GM18519 (cell line): ENCODE results near the gene RIN3.

Source experiments
- ATAC-seq: cut with Tn5 transposase; IDR thresholded peaks from one replicate; pipeline ENCODE4 v1.9.1; 2021; ENCODE audit warnings: mild to moderate bottlenecking, moderate library complexity; ENCODE audit not compliant: unreplicated experiment, low FRiP score

RIN3 gene

GRCh38 chr14:92552066-92552465 is 38.5 kb downstream of the RIN3 start:
- no peak for ATAC-seq

- no peak for ATAC-seq
Measured at GRCh38 chr14:92553438-92553837, 39.9 kb downstream of the RIN3 start.

- ATAC-seq: no peak
Measured at GRCh38 chr14:92555465-92556111, 42.0 kb downstream of the RIN3 start.

- no peak for ATAC-seq
Measured at GRCh38 chr14:92556255-92556741, 42.7 kb downstream of the RIN3 start.

- no peak for ATAC-seq
Measured at GRCh38 chr14:92556863-92557543, 43.4 kb downstream of the RIN3 start.

GRCh38 chr14:92557544-92557912 is 43.9 kb downstream of the RIN3 start:
- no peak for ATAC-seq

- no peak for ATAC-seq
Measured at GRCh38 chr14:92558319-92558718, 44.7 kb downstream of the RIN3 start.

- ATAC-seq: no peak
Measured at GRCh38 chr14:92559486-92559885, 45.9 kb downstream of the RIN3 start.

GRCh38 chr14:92560106-92560865 is 46.7 kb downstream of the RIN3 start:
- ATAC-seq: no peak

- ATAC-seq: no peak
Measured at GRCh38 chr14:92561906-92562479, 48.4 kb downstream of the RIN3 start.

- peak; percentile 84 for ATAC-seq
Measured at GRCh38 chr14:92563359-92563758, 49.8 kb downstream of the RIN3 start.

- ATAC-seq: no peak
Measured at GRCh38 chr14:92563765-92564285, 50.2 kb downstream of the RIN3 start.

GRCh38 chr14:92564344-92565039 is 50.9 kb downstream of the RIN3 start:
- no peak for ATAC-seq

GRCh38 chr14:92565040-92565717 is 51.6 kb downstream of the RIN3 start:
- no peak for ATAC-seq

- ATAC-seq: no peak
Measured at GRCh38 chr14:92565718-92566115, 52.1 kb downstream of the RIN3 start.

GRCh38 chr14:92567173-92567725 is 53.7 kb downstream of the RIN3 start:
- ATAC-seq: no peak

- no peak for ATAC-seq
Measured at GRCh38 chr14:92568621-92569479, 55.3 kb downstream of the RIN3 start.

GRCh38 chr14:92570674-92571262 is 57.2 kb downstream of the RIN3 start:
- ATAC-seq: no peak
